GM12878 (cell line): ENCODE measurements around the gene ZNF200. TPM values are rescaled to one million over a fixed set of nuclear protein-coding genes. Genes with fewer than 3 reads are reported as not detected.
A peak's percentile ranks its signal among the peaks of the same experiment; 100 is the strongest.

Source experiments
- ATAC-seq: fragments of 200-7000 bp; cut with Tn5 transposase; 3 replicates; pipeline ENCODE4 v1.9.1; 2020; ENCODE audit warnings: mild to moderate bottlenecking, moderate library complexity
- BruUV-seq: library from RNA; stranded (reverse); fragments of 400-500 nt; replicated peaks from 2 replicates; lab custom pipeline; 2021; lab: Mats Ljungman, UMichigan
- CTCF ChIA-PET: fragments of 300-600 bp; sonication (Branson Sonifier 250); formaldehyde crosslinking; extraction: SDS; loops from one replicate; lab custom pipeline; 2021; ENCODE audit warnings: inconsistent platforms; lab: Yijun Ruan, JAX
- POLR2A ChIA-PET: fragments of 350-600 bp; formaldehyde crosslinking; extraction: SDS; loops from one replicate; lab custom pipeline; 2021; ENCODE audit warnings: inconsistent platforms; lab: Charles Lee
- RAD21 ChIA-PET: fragments of 300-600 bp; sonication (Branson Sonifier 250); formaldehyde crosslinking; loops from one replicate; lab custom pipeline; 2023; ENCODE audit warnings: antibody characterized with exemption; ENCODE audit not compliant: unreplicated experiment; lab: Charles Lee
- SMC1A ChIA-PET: fragments of 300-600 bp; sonication (Branson Sonifier 250); formaldehyde crosslinking; loops from one replicate; lab custom pipeline; 2023; ENCODE audit not compliant: unreplicated experiment, uncharacterized antibody; lab: Charles Lee
- DNase-seq: peaks from one replicate; pipeline ENCODE4 v3.0.0-alpha.2; 2011; ENCODE audit warnings: low read depth, low spot score
- FAIRE-seq: peaks from 3 replicates; lab custom pipeline; 2011; peaks lifted over from hg19 to GRCh38; lab: Jason Lieb, UNC
- H2AFZ ChIP-seq: 2 replicates; pipeline ENCODE4 v1.6.0; 2011; ENCODE audit warnings: low read depth, low read length, control low read depth; ENCODE audit not compliant: control insufficient read depth
- H3K27ac ChIP-seq: 2 replicates; pipeline ENCODE4 v1.5.1; 2011; ENCODE audit warnings: control low read depth; ENCODE audit not compliant: control insufficient read depth, insufficient read depth
- H3K27me3 ChIP-seq, 2 experiments: replicated peaks in 1 of 2; 2 replicates each; pipeline versions ENCODE4 v1.6.0 to v1.6.1; 2011; ENCODE audit warnings: low read length in 1 of 2; ENCODE audit not compliant: control insufficient read depth in 2 of 2, insufficient read depth in 2 of 2
- H3K36me3 ChIP-seq, 2 experiments: 2 replicates each; pipeline ENCODE4 v1.5.1; 2011; ENCODE audit warnings: low read length in 1 of 2; ENCODE audit not compliant: control insufficient read depth in 2 of 2, insufficient read depth in 2 of 2
- H3K4me1 ChIP-seq: 2 replicates; pipeline ENCODE4 v1.6.1; 2011; ENCODE audit warnings: mild to moderate bottlenecking, low read length, moderate library complexity, mixed read lengths; ENCODE audit not compliant: control insufficient read depth, insufficient read depth
- H3K4me2 ChIP-seq: 2 replicates; pipeline ENCODE4 v1.6.0; 2011; ENCODE audit warnings: control low read depth; ENCODE audit not compliant: control insufficient read depth, insufficient read depth
- H3K4me3 ChIP-seq: fragments of 200-600 bp; sonication (generic); 2 replicates; pipeline ENCODE4 v1.5.1; 2016
- H3K79me2 ChIP-seq: 2 replicates; pipeline ENCODE4 v1.6.0; 2011; ENCODE audit warnings: low read length; ENCODE audit not compliant: control insufficient read depth, insufficient read depth
- H3K9ac ChIP-seq: 2 replicates; pipeline ENCODE4 v1.8.0; 2011; ENCODE audit warnings: low read length, control low read depth, mixed read lengths; ENCODE audit not compliant: control insufficient read depth, insufficient read depth
- H3K9me3 ChIP-seq: replicated peaks from 3 replicates; pipeline ENCODE4 v1.5.1; 2011; ENCODE audit warnings: mild to moderate bottlenecking, low read length; ENCODE audit not compliant: control insufficient read depth, insufficient read depth
- H4K20me1 ChIP-seq: 2 replicates; pipeline ENCODE4 v1.6.0; 2011; ENCODE audit not compliant: control insufficient read depth, insufficient read depth
- BHLHE40 ChIP-seq, 2 experiments: fragments of 450-650 bp in 1 of 2; IDR thresholded peaks; 2 replicates each; pipeline ENCODE4 v1.6.1; 2011 to 2017; ENCODE audit warnings: low read depth in 2 of 2, borderline replicate concordance in 1 of 2, improper control_type of control experiment in 1 of 2, low read length in 1 of 2, mild to moderate bottlenecking in 1 of 2
- CREM ChIP-seq: IDR thresholded peaks from 2 replicates; pipeline ENCODE4 v1.6.1; 2014; ENCODE audit warnings: antibody characterized with exemption, low read depth
- CTCF ChIP-seq, 3 experiments: IDR thresholded peaks in 2 of 3; conservative IDR thresholded peaks in 1 of 3; 2 replicates each; pipeline ENCODE4 v1.5.1; 2011; ENCODE audit warnings: low read depth in 3 of 3, low read length in 3 of 3, mild to moderate bottlenecking in 3 of 3, control low read depth in 2 of 3, moderate library complexity in 2 of 3, inconsistent platforms in 1 of 3, mixed read lengths in 1 of 3; ENCODE audit not compliant: control insufficient read depth in 2 of 3, insufficient read depth in 1 of 3; ENCODE audit errors: extremely low read depth in 1 of 3
- MEF2A ChIP-seq: IDR thresholded peaks from 2 replicates; pipeline ENCODE4 v1.6.1; 2011; ENCODE audit warnings: low read depth, mild to moderate bottlenecking, low read length, moderate library complexity; ENCODE audit not compliant: insufficient read depth
- RUNX3 ChIP-seq: IDR thresholded peaks from 2 replicates; pipeline ENCODE4 v1.6.1; 2012; ENCODE audit warnings: low read length, inconsistent platforms
- SMAD1 ChIP-seq: fragments of 450-650 bp; IDR thresholded peaks from 2 replicates; pipeline ENCODE4 v1.6.1; 2018; ENCODE audit warnings: mild to moderate bottlenecking, low read depth; ENCODE audit not compliant: partially characterized antibody
- WGBS: methylation state at CpG from one replicate; pipeline ENCODE4 v1.1.6; 2016; ENCODE audit warnings: low lambda C conversion rate; ENCODE audit not compliant: insufficient replicate concordance, insufficient coverage; ENCODE audit errors: missing lambda C conversion rate; 5-methylcytosine and 5-hydroxymethylcytosine counted together
- in situ Hi-C: fragments of 300-500 bp; cut with MboI; formaldehyde crosslinking; loops from 9 replicates; pipeline ENCODE4 v1.14.3; 2018; ENCODE audit warnings: mixed read lengths
- intact Hi-C: fragments of 100-400 bp; cut with micrococcal nuclease; formaldehyde crosslinking; loops from one replicate; pipeline ENCODE4 v1.14.2; 2022; ENCODE audit not compliant: unreplicated experiment
- polyA plus RNA-seq, 11 experiments: library from polyadenylated mRNA; depleted of rRNA in 4 of 11; unstranded in 6 of 11; stranded (reverse) in 5 of 11; fragments of >200 nt; fragmentation: Nextera tagmentation in 4 of 11; fragmentation: Illumina TruSeq in 1 of 11; extraction: Ambion mirVana in 4 of 11; extraction: Trizol in 1 of 11; gene quantifications; 1 replicate in 1 of 11; 2 replicates in 10 of 11; pipeline versions ENCODE4 v1.2.1 to v1.2.3, GENCODE V29; 2011 to 2016; ENCODE audit warnings: inconsistent platforms in 2 of 11, missing spikeins in 2 of 11, low read depth in 1 of 11
- total RNA-seq, 4 experiments: library from RNA; depleted of rRNA in 3 of 4; stranded (reverse); fragments of >200 nt in 3 of 4; fragmentation: Illumina TruSeq in 1 of 4; extraction: Trizol in 1 of 4; gene quantifications; 2 replicates each; pipeline versions ENCODE4 v1.2.1 to v1.2.3, GENCODE V29; 2013 to 2021

Gene ZNF200
- total and polyA plus RNA-seq, 10 of the 15 experiments (the other 5 are each of a cell fraction or from before 2014, with no cell fraction given) = 4.0 to 13.9 (median 9.6) TPM

DNA sequence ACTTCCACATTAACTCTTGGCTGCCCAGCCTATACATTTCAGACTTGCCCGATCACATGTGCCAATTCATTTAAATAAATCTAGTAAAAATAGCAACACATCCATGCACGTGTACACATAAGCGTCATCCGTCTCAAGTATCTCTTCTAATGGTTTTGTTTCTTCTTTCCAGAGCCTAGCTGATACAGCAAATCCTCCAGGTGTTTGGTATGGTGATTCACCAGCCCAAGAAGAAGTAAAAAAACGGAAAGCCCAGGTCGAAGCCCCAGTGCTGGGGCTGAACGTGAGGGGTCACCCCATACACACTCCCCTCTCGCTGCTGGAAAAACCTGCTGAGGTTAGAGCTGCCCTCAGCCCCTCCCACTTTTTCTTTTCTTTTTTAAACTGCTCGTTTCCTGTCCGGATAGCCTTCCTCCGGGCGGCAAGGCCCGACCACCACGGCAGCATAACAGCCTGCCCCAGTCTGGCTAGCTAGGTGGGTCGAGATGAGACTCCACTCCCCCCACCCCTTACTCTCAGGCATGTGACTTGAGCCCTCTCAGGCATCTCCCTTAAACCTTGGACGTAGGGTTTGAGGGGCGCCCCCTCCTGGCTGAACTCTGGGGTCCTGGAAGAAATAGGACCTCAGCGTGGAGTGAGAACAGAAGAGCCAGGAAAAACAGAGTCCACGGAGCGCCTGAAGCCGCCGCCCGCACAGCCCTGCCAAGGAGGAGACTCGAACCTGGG is 60.9 kb downstream of the ZNF200 start:
- in situ Hi-C loops = no loop called here
- H3K4me1 ChIP-seq = peaks cover 35% of the 10 kb centered on the region
- H3K4me3 ChIP-seq = peak overlapping the region; percentile 22
- H3K9ac ChIP-seq = peak overlapping the region; percentile 51; the same call in 1 of the 2 replicates
- SMC1A ChIA-PET = interaction anchor here (0.9 to 1.0 kb wide), 2 partner anchors 15 to 94 kb away, joined by 3 read pairs; no protein-coding TSS in a partner anchor
- FAIRE-seq (peak; percentile 7), ATAC-seq (peak; percentile 16), DNase-seq (no peak)
- POLR2A ChIA-PET = interaction anchor here (0.7 to 1.6 kb wide), 2 partner anchors 39 to 53 kb away, joined by 3 read pairs; partner anchors contain the start of gene ZNF213
- CTCF ChIA-PET = interaction anchor here (0.8 to 1.7 kb wide), 10 partner anchors 8 to 287 kb away, joined by 3 to 15 read pairs (median 4); partner anchors contain the start of gene NAA60
- peak overlapping the region; percentile 25; the same call in 1 of the 2 replicates for H3K27ac ChIP-seq
- peak overlapping the region; percentile 92 for H3K4me2 ChIP-seq
- no peaks in the 10 kb centered on the region for H3K36me3 ChIP-seq
- no peaks in the 10 kb centered on the region for H3K79me2 ChIP-seq
- BruUV-seq = no TSS peak
- H3K27me3 ChIP-seq = no peaks in the 10 kb centered on the region; a peak in 1 of 4 replicates
- RAD21 ChIA-PET = no interaction called here
- H2AFZ ChIP-seq = peak overlapping the region; percentile 81
- no peaks in the 10 kb centered on the region for H3K9me3 ChIP-seq
- TF ChIP-seq MEF2A (no peak), SMAD1 (no peak), BHLHE40 (IDR thresholded peaks at IDR 0.05; ENCODE audit: borderline replicate concordance in 1 of 2, low read depth in 2 of 2, low read length in 1 of 2) (peak; percentile 36 to 72; a peak in 3 of 4 replicates), CREM (0 out of 2 replicates have a peak, but pooled peaks have one; percentile 24), RUNX3 (0 out of 2 replicates have a peak, but pooled peaks have one; percentile 25), CTCF (IDR thresholded peaks at IDR 0.05 in 2 of 3, conservative IDR thresholded peaks at IDR 0.05 in 1 of 3; ENCODE audit: control insufficient read depth in 2 of 3, extremely low read depth in 1 of 3, insufficient read depth in 1 of 3, low read depth in 3 of 3, low read length in 3 of 3) (peak; percentile 30 to 55 (median 54); a peak in 5 of 6 replicates)
- 1% methylated on average over 24 of the region's 24 CpGs for WGBS
- intact Hi-C loops = no loop called here
- H4K20me1 ChIP-seq = no peaks in the 10 kb centered on the region

Other genes with a start within 250 kb of the ZNF200 start
Only the 7 nearest of the 21 such genes appear.
- 1.1 TPM in 2 replicates for gene ZNF213, start 100.1 kb downstream of the ZNF200 start, total RNA-seq (2014; rRNA removed)
- 0.83 and 1.2 TPM in 2 replicates for gene ZNF213, start 100.1 kb downstream of the ZNF200 start, total RNA-seq (2014; rRNA removed; fragmentation: Illumina TruSeq; extraction: Trizol)
- 7.2 and 9.4 TPM in 2 replicates for gene ZNF213, start 100.1 kb downstream of the ZNF200 start, total RNA-seq (2021)
- 0.13 and 0.53 TPM in 2 replicates for gene ZNF213, start 100.1 kb downstream of the ZNF200 start, polyA plus RNA-seq (2011; rRNA removed)
- 0.22 and 0.91 TPM in 2 replicates for gene ZNF213, start 100.1 kb downstream of the ZNF200 start, polyA plus RNA-seq (2014; fragmentation: Illumina TruSeq; extraction: Trizol)
- under 1 TPM; 0.55 to 0.58 TPM for gene ZNF213, start 100.1 kb downstream of the ZNF200 start, polyA plus RNA-seq (2014; fragmentation: Nextera tagmentation; extraction: Ambion mirVana)
- gene ZNF213, start 100.1 kb downstream of the ZNF200 start, polyA plus RNA-seq (2014; rRNA removed) = 3.1 and 3.2 TPM in 2 replicates
- gene ZNF213, start 100.1 kb downstream of the ZNF200 start, polyA plus RNA-seq (2016; fragmentation: Nextera tagmentation; extraction: Ambion mirVana) = 1 to 10 TPM; 3.4 to 4.8 TPM
- not detected in 2 replicates for gene OR1F1, start 47.0 kb downstream of the ZNF200 start, total RNA-seq (2014; rRNA removed)
- not detected in 2 replicates for gene OR1F1, start 47.0 kb downstream of the ZNF200 start, total RNA-seq (2014; rRNA removed; fragmentation: Illumina TruSeq; extraction: Trizol)
- not detected in 2 replicates for gene OR1F1, start 47.0 kb downstream of the ZNF200 start, total RNA-seq (2021)
- 0.12 TPM in 1 of 2 replicates, not detected in the other for gene OR1F1, start 47.0 kb downstream of the ZNF200 start, polyA plus RNA-seq (2011; rRNA removed)
- 0.10 TPM in 1 of 2 replicates, not detected in the other for gene OR1F1, start 47.0 kb downstream of the ZNF200 start, polyA plus RNA-seq (2014; fragmentation: Illumina TruSeq; extraction: Trizol)
- not detected for gene OR1F1, start 47.0 kb downstream of the ZNF200 start, polyA plus RNA-seq (2014; fragmentation: Nextera tagmentation; extraction: Ambion mirVana)
- 0.14 TPM in 1 of 2 replicates, not detected in the other for gene OR1F1, start 47.0 kb downstream of the ZNF200 start, polyA plus RNA-seq (2014; rRNA removed)
- not detected for gene OR1F1, start 47.0 kb downstream of the ZNF200 start, polyA plus RNA-seq (2016; fragmentation: Nextera tagmentation; extraction: Ambion mirVana)
- gene MEFV, start 21.5 kb upstream of the ZNF200 start, total RNA-seq (2014; rRNA removed) = 0.05 and 0.11 TPM in 2 replicates
- gene MEFV, start 21.5 kb upstream of the ZNF200 start, total RNA-seq (2014; rRNA removed; fragmentation: Illumina TruSeq; extraction: Trizol) = 0.14 TPM in 1 of 2 replicates, not detected in the other
- 0.10 and 0.11 TPM in 2 replicates for gene MEFV, start 21.5 kb upstream of the ZNF200 start, total RNA-seq (2021)
- gene MEFV, start 21.5 kb upstream of the ZNF200 start, polyA plus RNA-seq (2011; rRNA removed) = 0.03 TPM in 1 of 2 replicates, not detected in the other
- 0.07 and 0.08 TPM in 2 replicates for gene MEFV, start 21.5 kb upstream of the ZNF200 start, polyA plus RNA-seq (2014; fragmentation: Illumina TruSeq; extraction: Trizol)
- gene MEFV, start 21.5 kb upstream of the ZNF200 start, polyA plus RNA-seq (2014; fragmentation: Nextera tagmentation; extraction: Ambion mirVana) = not detected
- 0.09 and 0.29 TPM in 2 replicates for gene MEFV, start 21.5 kb upstream of the ZNF200 start, polyA plus RNA-seq (2014; rRNA removed)
- not detected for gene MEFV, start 21.5 kb upstream of the ZNF200 start, polyA plus RNA-seq (2016; fragmentation: Nextera tagmentation; extraction: Ambion mirVana)
- gene ZNF263, start 48.3 kb upstream of the ZNF200 start, total RNA-seq (2014; rRNA removed) = 39.0 and 45.6 TPM in 2 replicates
- gene ZNF263, start 48.3 kb upstream of the ZNF200 start, total RNA-seq (2014; rRNA removed; fragmentation: Illumina TruSeq; extraction: Trizol) = 29.0 and 29.7 TPM in 2 replicates
- gene ZNF263, start 48.3 kb upstream of the ZNF200 start, total RNA-seq (2021) = 24.6 and 28.3 TPM in 2 replicates
- gene ZNF263, start 48.3 kb upstream of the ZNF200 start, polyA plus RNA-seq (2011; rRNA removed) = 12.0 and 13.4 TPM in 2 replicates
- 31.2 and 38.0 TPM in 2 replicates for gene ZNF263, start 48.3 kb upstream of the ZNF200 start, polyA plus RNA-seq (2014; fragmentation: Illumina TruSeq; extraction: Trizol)
- gene ZNF263, start 48.3 kb upstream of the ZNF200 start, polyA plus RNA-seq (2014; fragmentation: Nextera tagmentation; extraction: Ambion mirVana) = 1 to 10 TPM; 4.7 to 5.3 TPM
- 22.6 and 23.2 TPM in 2 replicates for gene ZNF263, start 48.3 kb upstream of the ZNF200 start, polyA plus RNA-seq (2014; rRNA removed)
- 10 to 100 TPM; 17.2 to 26.3 TPM for gene ZNF263, start 48.3 kb upstream of the ZNF200 start, polyA plus RNA-seq (2016; fragmentation: Nextera tagmentation; extraction: Ambion mirVana)
- 2.5 and 2.8 TPM in 2 replicates for gene TIGD7, start 70.3 kb upstream of the ZNF200 start, total RNA-seq (2014; rRNA removed)
- 2.5 and 3.1 TPM in 2 replicates for gene TIGD7, start 70.3 kb upstream of the ZNF200 start, total RNA-seq (2014; rRNA removed; fragmentation: Illumina TruSeq; extraction: Trizol)
- 1.9 and 2.0 TPM in 2 replicates for gene TIGD7, start 70.3 kb upstream of the ZNF200 start, total RNA-seq (2021)
- gene TIGD7, start 70.3 kb upstream of the ZNF200 start, polyA plus RNA-seq (2011; rRNA removed) = 3.8 and 5.3 TPM in 2 replicates
- gene TIGD7, start 70.3 kb upstream of the ZNF200 start, polyA plus RNA-seq (2014; fragmentation: Illumina TruSeq; extraction: Trizol) = 3.6 and 4.3 TPM in 2 replicates
- gene TIGD7, start 70.3 kb upstream of the ZNF200 start, polyA plus RNA-seq (2014; fragmentation: Nextera tagmentation; extraction: Ambion mirVana) = under 1 TPM; 0.37 to 0.77 TPM
- 2.0 and 3.0 TPM in 2 replicates for gene TIGD7, start 70.3 kb upstream of the ZNF200 start, polyA plus RNA-seq (2014; rRNA removed)
- gene TIGD7, start 70.3 kb upstream of the ZNF200 start, polyA plus RNA-seq (2016; fragmentation: Nextera tagmentation; extraction: Ambion mirVana) = 1 to 10 TPM; 3.0 to 3.4 TPM
- gene ZNF75A, start 70.3 kb upstream of the ZNF200 start, total RNA-seq (2014; rRNA removed) = 14.0 and 17.7 TPM in 2 replicates
- gene ZNF75A, start 70.3 kb upstream of the ZNF200 start, total RNA-seq (2014; rRNA removed; fragmentation: Illumina TruSeq; extraction: Trizol) = 21.2 and 21.7 TPM in 2 replicates
- gene ZNF75A, start 70.3 kb upstream of the ZNF200 start, total RNA-seq (2021) = 13.7 and 15.7 TPM in 2 replicates
- 14.3 and 19.3 TPM in 2 replicates for gene ZNF75A, start 70.3 kb upstream of the ZNF200 start, polyA plus RNA-seq (2011; rRNA removed)
- 20.1 and 27.9 TPM in 2 replicates for gene ZNF75A, start 70.3 kb upstream of the ZNF200 start, polyA plus RNA-seq (2014; fragmentation: Illumina TruSeq; extraction: Trizol)
- 1 to 10 TPM; 7.4 to 8.7 TPM for gene ZNF75A, start 70.3 kb upstream of the ZNF200 start, polyA plus RNA-seq (2014; fragmentation: Nextera tagmentation; extraction: Ambion mirVana)
- gene ZNF75A, start 70.3 kb upstream of the ZNF200 start, polyA plus RNA-seq (2014; rRNA removed) = 15.8 and 19.1 TPM in 2 replicates
- 10 to 100 TPM; 16.5 to 18.7 TPM for gene ZNF75A, start 70.3 kb upstream of the ZNF200 start, polyA plus RNA-seq (2016; fragmentation: Nextera tagmentation; extraction: Ambion mirVana)
- gene OR2C1, start 120.7 kb upstream of the ZNF200 start, total RNA-seq (2014; rRNA removed) = not detected in 2 replicates
- not detected in 2 replicates for gene OR2C1, start 120.7 kb upstream of the ZNF200 start, total RNA-seq (2014; rRNA removed; fragmentation: Illumina TruSeq; extraction: Trizol)
- gene OR2C1, start 120.7 kb upstream of the ZNF200 start, total RNA-seq (2021) = 0.21 TPM in 1 of 2 replicates, not detected in the other
- 0.05 and 0.16 TPM in 2 replicates for gene OR2C1, start 120.7 kb upstream of the ZNF200 start, polyA plus RNA-seq (2011; rRNA removed)
- gene OR2C1, start 120.7 kb upstream of the ZNF200 start, polyA plus RNA-seq (2014; fragmentation: Illumina TruSeq; extraction: Trizol) = 0.06 TPM in 1 of 2 replicates, not detected in the other
- under 1 TPM in 1 of 2 experiments, not detected in 1; 0.21 TPM for gene OR2C1, start 120.7 kb upstream of the ZNF200 start, polyA plus RNA-seq (2014; fragmentation: Nextera tagmentation; extraction: Ambion mirVana)
- gene OR2C1, start 120.7 kb upstream of the ZNF200 start, polyA plus RNA-seq (2014; rRNA removed) = not detected in 2 replicates
- gene OR2C1, start 120.7 kb upstream of the ZNF200 start, polyA plus RNA-seq (2016; fragmentation: Nextera tagmentation; extraction: Ambion mirVana) = under 1 TPM in 1 of 2 experiments, not detected in 1; 0.14 TPM